GM12874 (cell line): Measurements from ENCODE around the gene TSPAN14.

Source experiments
- CTCF ChIP-seq: IDR thresholded peaks from 2 replicates; pipeline ENCODE4 v1.5.1; 2011; ENCODE audit warnings: low read depth, mild to moderate bottlenecking, control low read depth, low read length, moderate library complexity; ENCODE audit not compliant: insufficient read depth

TSPAN14 gene

DNA sequence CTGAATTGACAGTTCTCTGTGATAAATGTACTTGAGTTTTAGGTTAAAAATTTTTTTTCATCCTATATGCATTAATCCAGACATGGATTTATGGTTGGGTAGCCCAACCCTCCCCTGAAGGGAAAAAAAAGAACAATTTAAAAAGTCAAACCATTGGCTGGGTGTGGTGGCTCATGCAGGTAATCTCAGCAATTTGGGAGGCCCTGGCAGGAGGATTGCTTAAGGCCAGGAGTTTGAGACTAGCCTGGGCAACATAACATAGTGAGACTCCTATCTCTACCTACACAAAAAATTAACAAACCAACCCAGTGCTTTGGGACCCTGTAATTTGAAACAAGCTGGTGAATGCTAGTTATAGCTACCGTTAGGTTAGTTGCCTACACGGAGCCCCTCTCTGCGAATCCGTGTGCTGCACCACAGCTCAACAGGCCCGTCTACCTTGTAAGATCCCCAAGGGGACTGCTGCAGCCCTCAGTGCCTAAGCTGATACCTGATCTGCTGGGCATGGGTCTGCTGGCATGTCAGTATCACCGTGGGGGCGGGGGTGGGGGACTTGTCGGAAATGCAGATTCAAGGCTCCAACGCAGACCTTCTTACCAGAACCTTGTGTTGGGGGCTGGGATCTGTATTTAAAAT, 32.8 kb downstream of the TSPAN14 start:
- TF ChIP-seq CTCF: no peak

GRCh38 chr10:80487421-80487785, 33.3 kb downstream of the TSPAN14 start:
- TF ChIP-seq CTCF: no peak

DNA sequence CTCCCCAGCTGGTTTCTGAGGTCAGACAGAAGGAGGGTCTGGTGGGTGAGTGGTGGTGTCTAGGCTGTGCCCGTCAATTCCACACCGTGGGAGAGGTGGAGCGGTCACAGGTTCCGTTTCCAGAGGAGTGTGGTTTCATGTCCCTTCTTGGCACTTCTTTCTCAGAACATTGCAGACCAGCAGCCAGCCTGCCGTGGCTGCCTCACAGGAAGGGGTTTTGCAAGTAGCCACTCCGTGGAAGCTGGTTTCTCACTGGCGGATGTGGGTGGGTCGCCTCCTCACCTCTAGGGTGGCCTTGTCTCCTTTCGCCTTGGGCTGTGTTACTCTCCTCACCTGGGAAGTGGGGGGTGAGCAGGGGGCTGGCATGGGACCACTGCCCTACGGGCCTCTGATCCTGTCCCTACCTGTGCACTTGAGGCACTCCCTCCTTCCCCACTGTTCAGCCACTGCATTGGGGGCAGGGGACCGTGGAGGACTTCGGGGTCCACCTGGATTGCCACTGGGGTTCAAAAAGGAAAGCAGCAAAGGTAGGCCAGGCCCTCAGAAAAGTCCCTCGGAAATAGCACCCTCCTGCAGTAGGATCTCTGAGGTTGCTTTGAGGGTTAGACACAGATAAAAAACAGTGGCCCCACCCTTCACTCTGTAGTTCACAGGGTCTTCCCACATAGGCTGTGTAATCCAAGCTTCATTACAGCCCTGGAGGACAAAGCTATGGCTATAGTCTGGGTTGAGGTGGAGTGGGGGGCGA, 33.9 kb downstream of the TSPAN14 start:
- no peak for TF ChIP-seq CTCF

DNA sequence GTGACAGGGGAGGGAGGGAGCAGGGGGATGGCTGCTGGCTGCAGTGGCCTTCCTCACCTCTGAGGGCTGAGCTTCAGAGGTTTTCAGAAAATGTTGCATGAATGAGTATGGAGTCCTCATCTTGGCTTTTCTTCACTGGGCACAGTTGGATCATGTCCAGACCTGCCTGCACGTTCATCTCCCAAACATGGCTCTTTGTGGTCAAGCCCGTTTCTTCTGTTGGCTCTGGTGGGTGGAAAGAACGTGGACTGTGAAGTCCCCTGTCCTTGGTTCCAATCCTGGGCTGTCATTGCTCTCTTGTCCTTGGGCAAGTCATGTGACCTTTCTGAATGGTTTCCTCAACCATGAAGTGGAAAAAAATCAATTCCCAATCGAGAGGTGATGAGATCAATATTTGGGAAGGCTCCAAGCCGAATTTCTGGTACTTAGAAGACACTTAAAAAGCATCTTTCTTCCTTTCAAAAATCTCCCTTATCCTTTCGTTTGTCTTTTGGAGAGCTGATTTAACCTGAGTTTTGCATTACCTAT, 34.5 kb downstream of the TSPAN14 start:
- no peak for TF ChIP-seq CTCF

DNA sequence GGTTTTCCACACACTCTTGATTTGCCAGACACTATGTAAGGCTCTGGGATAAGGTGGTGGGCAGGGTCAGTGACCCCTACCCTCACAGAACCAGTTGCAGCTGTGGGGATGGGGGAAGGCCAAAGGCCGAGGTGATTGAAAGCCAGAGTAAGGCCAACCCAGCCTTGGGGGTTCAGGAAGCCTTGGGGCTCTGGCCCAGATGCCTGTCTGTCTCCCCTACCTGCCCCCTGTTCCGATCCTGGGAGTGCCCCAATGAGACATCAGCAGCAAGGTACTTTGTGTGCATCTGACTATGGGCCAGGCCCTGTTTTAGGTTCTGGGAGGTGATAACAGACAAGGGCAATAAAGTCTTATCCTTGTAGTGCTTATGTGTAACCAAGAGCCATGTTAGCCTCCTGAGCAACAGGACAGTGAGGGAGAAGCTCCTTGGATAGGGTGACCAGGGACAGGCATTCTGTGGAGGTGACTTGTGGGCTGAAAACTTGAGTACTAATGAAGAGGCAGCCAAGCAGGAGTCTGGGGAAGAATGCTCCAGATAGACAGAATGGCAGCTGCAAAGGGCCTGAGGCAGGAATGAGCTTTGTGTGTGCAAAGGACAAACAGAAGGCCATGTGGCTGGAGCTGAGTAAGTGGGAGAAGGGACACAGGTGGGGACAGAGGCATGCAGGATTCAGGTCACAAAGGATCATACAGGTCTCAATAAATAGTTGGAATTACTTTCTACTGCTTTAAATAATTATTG, 35.4 kb downstream of the TSPAN14 start:
- no peak for TF ChIP-seq CTCF

GRCh38 chr10:80491251-80492102, 37.4 kb downstream of the TSPAN14 start:
- TF ChIP-seq CTCF: no peak
